HG03354 (cell line): Measurements from ENCODE around the gene CLEC14A.

Experiments
- ATAC-seq: cut with Tn5 transposase; IDR thresholded peaks from one replicate; pipeline ENCODE4 v1.9.1; 2021; ENCODE audit warnings: mild to moderate bottlenecking; ENCODE audit not compliant: unreplicated experiment, poor library complexity, severe bottlenecking

The CLEC14A gene

GRCh38 chr14:38207377-38207735 lies 48.5 kb downstream of the CLEC14A start:
- no peak for ATAC-seq

- no peak for ATAC-seq
These were observed 49.1 kb downstream of the CLEC14A start for GRCh38 chr14:38206689-38207376.

GRCh38 chr14:38205949-38206665 lies 49.8 kb downstream of the CLEC14A start:
- ATAC-seq = no peak

- no peak for ATAC-seq
These were observed 50.6 kb downstream of the CLEC14A start for GRCh38 chr14:38205119-38205813.

GRCh38 chr14:38204719-38205115 lies 51.2 kb downstream of the CLEC14A start:
- ATAC-seq = no peak
